ENCODE measurements around the gene MPC2. TPM values are rescaled to one million over a fixed set of nuclear protein-coding genes. Genes with fewer than 3 reads are reported as not detected.

The MPC2 gene
- 100 to 1,000 TPM in 2 of 4 donors, 10 to 100 TPM in 2; 88.2 to 140 (median 100.0) TPM for total RNA-seq

DNA sequence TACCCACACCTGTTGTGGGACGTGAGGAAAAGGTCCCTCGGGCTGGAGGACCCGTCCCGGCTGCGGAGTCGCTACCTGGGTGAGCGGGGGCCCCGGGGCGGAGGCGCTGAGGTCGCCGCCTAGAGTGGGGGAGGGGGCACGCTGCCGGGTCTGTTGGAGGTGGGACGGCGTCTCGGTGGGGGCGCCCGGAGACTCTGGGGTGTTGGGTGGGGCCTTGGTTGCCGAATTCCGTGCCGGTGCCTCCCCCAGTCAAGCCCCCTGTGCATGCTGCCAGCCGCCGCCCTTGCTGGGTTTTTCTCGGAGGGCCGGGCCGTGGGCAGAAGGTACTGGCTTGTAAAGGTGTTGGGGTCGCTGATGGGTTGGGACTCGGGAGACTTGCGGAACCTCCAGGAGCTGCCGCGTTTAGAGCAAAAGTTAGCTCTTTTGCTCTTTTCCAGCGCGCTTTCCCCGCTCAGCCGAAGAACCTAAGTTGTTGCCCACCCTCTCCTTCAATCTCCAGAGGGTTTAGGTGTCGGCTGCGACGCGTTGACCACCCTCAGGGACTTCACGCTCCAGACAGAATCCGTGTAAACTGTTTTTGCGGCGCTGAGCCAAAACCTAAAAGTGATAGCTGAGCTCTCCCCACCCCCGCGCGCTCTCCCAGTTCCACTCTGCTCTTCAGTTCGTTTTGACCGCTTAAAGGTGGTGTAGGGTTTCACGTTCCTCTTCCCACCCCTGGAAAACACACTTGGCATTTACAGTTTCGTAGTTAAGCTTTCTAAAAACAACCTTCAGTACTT, at the start of gene MPC2:
Gene MPC2, minus strand, starts transcription at position 143 of the 779 bp plus-strand sequence. CDS start 1,231 bp downstream, outside the sequence.
- H3K4me1 ChIP-seq: peaks cover 53 to 55% of the 10 kb centered on the region in 2 donors
- peak; percentile 38 to 53 for ATAC-seq
- H3K27me3 ChIP-seq: no peaks in the 10 kb centered on the region
- H3K4me3 ChIP-seq: peak within 1 kb of the TSS; percentile 76 to 94 (median 90)
- peak; percentile 33 to 70 for TF ChIP-seq POLR2A (IDR thresholded peaks at IDR 0.05)
- TF ChIP-seq, protein P1, sequence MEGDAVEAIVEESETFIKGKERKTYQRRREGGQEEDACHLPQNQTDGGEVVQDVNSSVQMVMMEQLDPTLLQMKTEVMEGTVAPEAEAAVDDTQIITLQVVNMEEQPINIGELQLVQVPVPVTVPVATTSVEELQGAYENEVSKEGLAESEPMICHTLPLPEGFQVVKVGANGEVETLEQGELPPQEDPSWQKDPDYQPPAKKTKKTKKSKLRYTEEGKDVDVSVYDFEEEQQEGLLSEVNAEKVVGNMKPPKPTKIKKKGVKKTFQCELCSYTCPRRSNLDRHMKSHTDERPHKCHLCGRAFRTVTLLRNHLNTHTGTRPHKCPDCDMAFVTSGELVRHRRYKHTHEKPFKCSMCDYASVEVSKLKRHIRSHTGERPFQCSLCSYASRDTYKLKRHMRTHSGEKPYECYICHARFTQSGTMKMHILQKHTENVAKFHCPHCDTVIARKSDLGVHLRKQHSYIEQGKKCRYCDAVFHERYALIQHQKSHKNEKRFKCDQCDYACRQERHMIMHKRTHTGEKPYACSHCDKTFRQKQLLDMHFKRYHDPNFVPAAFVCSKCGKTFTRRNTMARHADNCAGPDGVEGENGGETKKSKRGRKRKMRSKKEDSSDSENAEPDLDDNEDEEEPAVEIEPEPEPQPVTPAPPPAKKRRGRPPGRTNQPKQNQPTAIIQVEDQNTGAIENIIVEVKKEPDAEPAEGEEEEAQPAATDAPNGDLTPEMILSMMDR (IDR thresholded peaks at IDR 0.05 in 4 of 5, conservative IDR thresholded peaks at IDR 0.05 in 1 of 5): no peak
- intact Hi-C loops (cut with DNase I; ENCODE audit: low total_unique reads) (loop anchor here (2.0 to 10.0 kb wide), 9 partner anchors 115 to 1550 kb away; partner anchors contain the start of genes CREG1, POU2F1 and SLC19A2), in situ Hi-C loops (cut with MboI; ENCODE audit: low sequenced_read_pairs in 4 of 4) (loop anchor here in 2 of 4 donors (25.0 kb wide), 3 partner anchors 225 to 1550 kb away; partner anchors contain the start of genes ATP1B1 (in 1 of the 2), MPZL1 (in 1 of the 2) and SLC19A2 (in 1 of the 2))
- peak; percentile 76 to 77 for DNase-seq
- H3K9me3 ChIP-seq: no peaks in the 10 kb centered on the region
- no peaks in the 10 kb centered on the region for H3K36me3 ChIP-seq
- peak within 1 kb of the TSS; percentile 94 to 99 (median 98) for H3K27ac ChIP-seq

DNA sequence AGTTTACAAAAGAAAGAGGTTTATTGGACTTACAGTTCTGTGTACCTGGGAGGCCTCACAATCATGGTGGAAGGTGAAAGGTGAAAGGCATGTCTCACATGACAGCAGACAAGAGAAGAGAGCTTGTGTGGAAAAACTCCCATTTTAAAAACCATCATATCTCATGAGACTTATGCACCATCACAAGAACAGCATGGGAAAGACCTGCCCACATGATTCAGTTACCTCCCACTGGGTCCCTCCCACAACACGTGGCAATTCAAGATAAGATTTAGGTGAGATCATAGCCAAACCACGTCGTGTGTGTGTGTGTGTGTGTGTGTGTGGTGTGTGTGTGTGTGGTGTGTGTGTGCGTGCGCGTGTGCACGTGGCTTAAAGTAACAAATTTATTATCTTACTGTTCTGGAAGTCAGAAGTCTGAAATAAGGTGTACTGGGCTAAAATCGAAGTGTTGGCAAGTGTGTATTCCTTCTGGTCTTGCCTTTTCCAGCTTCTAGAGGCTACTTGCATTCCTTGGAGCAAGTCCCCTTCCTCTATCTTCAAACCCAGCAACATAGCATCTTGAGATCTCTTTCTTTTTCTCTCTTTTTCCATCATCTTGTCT, 48.1 kb upstream of the MPC2 start:
- Histone ChIP-seq H3K27ac (no peak overlapping the region), H3K36me3 (peaks cover 0 to 8% of the 10 kb centered on the region in 2 donors), H3K4me1 (peaks cover 6 to 8% of the 10 kb centered on the region in 2 donors), H3K4me3 (no peak overlapping the region), H3K27me3 (no peaks in the 10 kb centered on the region), H3K9me3 (no peaks in the 10 kb centered on the region)
- ATAC-seq: no peak
- in situ Hi-C loops (cut with MboI; ENCODE audit: low sequenced_read_pairs in 4 of 4) (no loop called here), intact Hi-C loops (cut with DNase I; ENCODE audit: low total_unique reads) (no loop called here)
- TF ChIP-seq POLR2A (IDR thresholded peaks at IDR 0.05): no peak
- TF ChIP-seq, protein P1 (IDR thresholded peaks at IDR 0.05 in 4 of 5, conservative IDR thresholded peaks at IDR 0.05 in 1 of 5): no peak
- DNase-seq: no peak

GRCh38 chr1:167983797-167984420, 47.0 kb upstream of the MPC2 start:
- Histone ChIP-seq H3K4me1 (peaks cover 6 to 8% of the 10 kb centered on the region in 2 donors), H3K9me3 (no peaks in the 10 kb centered on the region), H3K4me3 (no peak overlapping the region), H3K36me3 (no peaks in the 10 kb centered on the region), H3K27ac (no peak overlapping the region), H3K27me3 (no peaks in the 10 kb centered on the region)
- in situ Hi-C loops (cut with MboI; ENCODE audit: low sequenced_read_pairs in 4 of 4) (no loop called here), intact Hi-C loops (cut with DNase I; ENCODE audit: low total_unique reads) (no loop called here)
- ATAC-seq (no peak), DNase-seq (no peak)
- TF ChIP-seq, protein P1 (IDR thresholded peaks at IDR 0.05 in 4 of 5, conservative IDR thresholded peaks at IDR 0.05 in 1 of 5): no peak
- TF ChIP-seq POLR2A (IDR thresholded peaks at IDR 0.05): no peak

DNA sequence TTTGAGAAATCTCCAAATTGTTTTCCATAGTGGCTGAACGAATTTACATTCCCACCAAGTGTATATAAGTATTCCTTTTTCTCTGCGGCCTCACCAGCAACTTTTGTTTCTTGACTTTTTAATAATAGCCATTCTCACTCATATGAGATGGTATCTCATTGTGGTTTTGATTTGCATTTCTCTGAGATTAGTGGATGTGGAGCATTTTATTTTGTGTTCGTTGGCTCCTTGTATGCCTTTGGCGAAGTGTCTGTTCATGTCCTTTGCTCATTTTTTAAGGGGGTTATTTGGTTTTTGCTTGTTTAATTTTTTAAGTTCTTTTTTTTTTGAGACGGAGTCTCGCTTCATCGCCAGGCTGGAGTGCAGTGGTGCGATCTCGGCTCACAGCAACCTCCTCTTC, 45.1 kb upstream of the MPC2 start:
- H3K9me3 ChIP-seq: no peaks in the 10 kb centered on the region
- H3K36me3 ChIP-seq: peaks cover 0 to 8% of the 10 kb centered on the region in 2 donors
- in situ Hi-C loops (cut with MboI; ENCODE audit: low sequenced_read_pairs in 4 of 4): no loop called here
- ATAC-seq (no peak), DNase-seq (no peak)
- TF ChIP-seq, protein P1 (IDR thresholded peaks at IDR 0.05 in 4 of 5, conservative IDR thresholded peaks at IDR 0.05 in 1 of 5): no peak
- TF ChIP-seq POLR2A (IDR thresholded peaks at IDR 0.05): no peak
- no peak overlapping the region for H3K4me3 ChIP-seq
- H3K27me3 ChIP-seq: no peaks in the 10 kb centered on the region
- H3K27ac ChIP-seq: no peak overlapping the region
- intact Hi-C loops (cut with DNase I; ENCODE audit: low total_unique reads): no loop called here
- peaks cover 6 to 8% of the 10 kb centered on the region in 2 donors for H3K4me1 ChIP-seq

Measured in gastrocnemius medialis (tissue), 4 donors.